Measurements from ENCODE around the gene STAT5B. TPM values are rescaled to one million over a fixed set of nuclear protein-coding genes. Genes with fewer than 3 reads are reported as not detected.

STAT5B gene
- total and polyA plus RNA-seq, 2 of the 13 experiments (the other 11 are each of a cell fraction or from before 2014, with no cell fraction given), result 21.0 to 42.8 TPM

DNA sequence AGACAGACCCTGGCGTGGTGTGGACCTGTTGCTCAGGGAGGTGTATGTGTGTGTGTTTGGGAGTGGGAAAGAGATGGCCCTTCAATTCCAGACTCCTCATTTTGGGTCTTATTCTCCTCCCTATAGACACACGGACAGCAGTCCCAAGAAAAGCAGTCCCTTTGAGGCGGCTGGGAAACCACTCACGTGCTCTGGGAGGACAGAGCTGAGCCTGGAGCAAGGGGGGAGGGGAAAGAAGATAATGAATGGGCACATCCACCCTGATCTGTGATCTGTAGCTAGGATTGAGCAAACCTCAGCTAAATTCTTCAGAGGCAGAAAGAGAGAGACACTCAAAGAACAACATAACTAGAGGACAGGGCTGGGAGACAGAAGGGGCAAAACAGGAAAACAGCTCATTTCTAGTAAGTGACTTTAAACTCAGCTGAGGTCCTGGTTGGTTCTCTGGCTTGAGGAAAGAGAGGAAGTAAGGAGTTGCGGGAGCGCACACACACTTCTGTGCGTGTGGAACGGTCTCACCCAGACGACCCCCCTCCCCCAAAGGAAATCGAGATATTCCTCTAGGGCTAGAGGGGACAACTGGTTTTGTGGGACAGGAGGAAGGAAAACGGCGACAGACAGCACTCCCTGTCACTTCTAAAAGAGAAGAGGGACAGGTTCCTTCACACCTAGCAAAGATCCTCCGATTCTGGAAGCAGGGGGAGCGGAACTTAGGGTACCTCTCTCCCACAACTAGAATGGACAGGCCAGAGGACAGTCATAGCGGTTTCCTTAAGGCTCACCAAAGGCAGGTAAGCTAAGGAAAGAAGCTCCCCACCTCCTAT lies 122.1 kb downstream of the STAT5B start (continued):
- TF ChIP-seq, protein P1, sequence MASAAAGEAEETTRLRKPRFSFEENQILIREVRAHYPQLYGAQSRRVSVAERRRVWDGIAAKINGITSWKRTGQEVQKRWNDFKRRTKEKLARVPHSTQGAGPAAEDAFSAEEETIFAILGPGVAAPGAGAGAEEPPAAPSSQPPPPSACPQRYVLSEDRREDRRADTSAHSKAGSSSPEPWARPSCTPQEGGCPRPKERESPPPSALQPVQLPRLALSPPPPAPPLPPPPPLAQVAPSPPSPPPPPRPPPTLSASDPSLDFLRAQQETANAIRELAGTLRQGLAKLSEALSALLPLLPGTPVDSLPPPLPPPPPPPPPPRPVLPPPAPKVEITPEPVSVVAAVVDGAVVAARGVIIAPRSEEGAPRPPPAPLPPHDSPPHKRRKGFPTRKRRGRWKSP (CRISPR knock-in tag; IDR thresholded peaks at IDR 0.05), result 0 out of 2 replicates have a peak, but pooled peaks have one; percentile 30
- TF ChIP-seq ATF2 (CRISPR knock-in tag; IDR thresholded peaks at IDR 0.05), result no peak
- TF ChIP-seq ZNF570 (CRISPR knock-in tag; IDR thresholded peaks at IDR 0.05; ENCODE audit: borderline replicate concordance), result no peak
- 0 out of 2 replicates have a peak, but pooled peaks have one; percentile 3 for TF ChIP-seq THRA (CRISPR knock-in tag; IDR thresholded peaks at IDR 0.05; ENCODE audit: borderline replicate concordance)
- 0 out of 2 replicates have a peak, but pooled peaks have one; percentile 1 for TF ChIP-seq SMAD3 (CRISPR knock-in tag; IDR thresholded peaks at IDR 0.05)
- TF ChIP-seq TEAD2 (CRISPR knock-in tag; IDR thresholded peaks at IDR 0.05), result no peak
- TF ChIP-seq, protein P2, sequence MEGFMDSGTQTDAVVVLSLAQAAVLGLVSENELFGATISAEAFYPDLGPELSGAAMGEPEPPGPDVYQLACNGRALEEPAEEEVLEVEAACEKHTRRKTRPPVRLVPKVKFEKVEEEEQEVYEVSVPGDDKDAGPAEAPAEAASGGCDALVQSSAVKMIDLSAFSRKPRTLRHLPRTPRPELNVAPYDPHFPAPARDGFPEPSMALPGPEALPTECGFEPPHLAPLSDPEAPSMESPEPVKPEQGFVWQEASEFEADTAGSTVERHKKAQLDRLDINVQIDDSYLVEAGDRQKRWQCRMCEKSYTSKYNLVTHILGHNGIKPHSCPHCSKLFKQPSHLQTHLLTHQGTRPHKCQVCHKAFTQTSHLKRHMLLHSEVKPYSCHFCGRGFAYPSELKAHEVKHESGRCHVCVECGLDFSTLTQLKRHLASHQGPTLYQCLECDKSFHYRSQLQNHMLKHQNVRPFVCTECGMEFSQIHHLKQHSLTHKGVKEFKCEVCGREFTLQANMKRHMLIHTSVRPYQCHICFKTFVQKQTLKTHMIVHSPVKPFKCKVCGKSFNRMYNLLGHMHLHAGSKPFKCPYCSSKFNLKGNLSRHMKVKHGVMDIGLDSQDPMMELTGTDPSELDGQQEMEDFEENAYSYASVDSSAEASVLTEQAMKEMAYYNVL (CRISPR knock-in tag; IDR thresholded peaks at IDR 0.05; ENCODE audit: borderline replicate concordance), result no peak; the same call in 1 of the 2 replicates
- TF ChIP-seq HDAC2 (CRISPR knock-in tag; IDR thresholded peaks at IDR 0.05), result no peak
- TF ChIP-seq, protein P3, sequence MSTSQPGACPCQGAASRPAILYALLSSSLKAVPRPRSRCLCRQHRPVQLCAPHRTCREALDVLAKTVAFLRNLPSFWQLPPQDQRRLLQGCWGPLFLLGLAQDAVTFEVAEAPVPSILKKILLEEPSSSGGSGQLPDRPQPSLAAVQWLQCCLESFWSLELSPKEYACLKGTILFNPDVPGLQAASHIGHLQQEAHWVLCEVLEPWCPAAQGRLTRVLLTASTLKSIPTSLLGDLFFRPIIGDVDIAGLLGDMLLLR (CRISPR knock-in tag; IDR thresholded peaks at IDR 0.05), result peak; percentile 92
- 0 out of 2 replicates have a peak, but pooled peaks have one; percentile 34 for TF ChIP-seq DR1 (CRISPR knock-in tag; IDR thresholded peaks at IDR 0.05)
- TF ChIP-seq, protein P4, sequence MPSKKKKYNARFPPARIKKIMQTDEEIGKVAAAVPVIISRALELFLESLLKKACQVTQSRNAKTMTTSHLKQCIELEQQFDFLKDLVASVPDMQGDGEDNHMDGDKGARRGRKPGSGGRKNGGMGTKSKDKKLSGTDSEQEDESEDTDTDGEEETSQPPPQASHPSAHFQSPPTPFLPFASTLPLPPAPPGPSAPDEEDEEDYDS (CRISPR knock-in tag; IDR thresholded peaks at IDR 0.05), result 0 out of 2 replicates have a peak, but pooled peaks have one; percentile 0
- TF ChIP-seq MATR3 (CRISPR knock-in tag; IDR thresholded peaks at IDR 0.05), result no peak
- TF ChIP-seq DMAP1 (CRISPR knock-in tag; IDR thresholded peaks at IDR 0.05), result peak; percentile 74; the same call in 1 of the 2 replicates
- TF ChIP-seq CREBL2 (CRISPR knock-in tag; IDR thresholded peaks at IDR 0.05; ENCODE audit: borderline replicate concordance), result peak; percentile 25; the same call in 1 of the 2 replicates
- TF ChIP-seq, protein P5, sequence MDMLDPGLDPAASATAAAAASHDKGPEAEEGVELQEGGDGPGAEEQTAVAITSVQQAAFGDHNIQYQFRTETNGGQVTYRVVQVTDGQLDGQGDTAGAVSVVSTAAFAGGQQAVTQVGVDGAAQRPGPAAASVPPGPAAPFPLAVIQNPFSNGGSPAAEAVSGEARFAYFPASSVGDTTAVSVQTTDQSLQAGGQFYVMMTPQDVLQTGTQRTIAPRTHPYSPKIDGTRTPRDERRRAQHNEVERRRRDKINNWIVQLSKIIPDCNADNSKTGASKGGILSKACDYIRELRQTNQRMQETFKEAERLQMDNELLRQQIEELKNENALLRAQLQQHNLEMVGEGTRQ (IDR thresholded peaks at IDR 0.05; ENCODE audit: low read depth, low read length), result peak; percentile 1; the same call in 1 of the 2 replicates
- TF ChIP-seq, protein P5 (CRISPR knock-in tag; IDR thresholded peaks at IDR 0.05; ENCODE audit: borderline replicate concordance), result no peak
